Measurements from ENCODE around the gene SEMA6B.
"Not testable (repeated sequence)": the region's sequence is repeated elsewhere in the genome, so short reads cannot be mapped to it uniquely, and the experiment has no call there.

Gene SEMA6B

GRCh38 chr19:4597278-4597974, 37.9 kb upstream of the SEMA6B start:
- Histone ChIP-seq H3K27me3 (peaks cover 0 to 89% of the 10 kb centered on the region in 2 donors), H3K27ac (no peak overlapping the region), H3K36me3 (no peaks in the 10 kb centered on the region), H3K4me1 (peaks cover 0 to 11% (median 0%) of the 10 kb centered on the region in 4 donors), H3K4me3 (no peak overlapping the region), H3K9me3 (no peaks in the 10 kb centered on the region)
- no peak for TF ChIP-seq CTCF (IDR thresholded peaks at IDR 0.05)
- DNase-seq, result no peak
- intact Hi-C loops (cut with DNase I; ENCODE audit: low total_unique reads), result no loop called here

- H3K27me3 ChIP-seq, result peaks cover 0 to 85% of the 10 kb centered on the region in 2 donors
- no peak for DNase-seq
- TF ChIP-seq CTCF (IDR thresholded peaks at IDR 0.05), result no peak
- no peak overlapping the region for H3K27ac ChIP-seq
- no peak overlapping the region for H3K4me3 ChIP-seq
- H3K36me3 ChIP-seq, result no peaks in the 10 kb centered on the region
- peaks cover 0 to 11% (median 0%) of the 10 kb centered on the region in 4 donors for H3K4me1 ChIP-seq
- no peaks in the 10 kb centered on the region for H3K9me3 ChIP-seq
- intact Hi-C loops (cut with DNase I; ENCODE audit: low total_unique reads), result no loop called here
Observed at GRCh38 chr19:4596033-4596904, 36.8 kb upstream of the SEMA6B start.

- H3K27ac ChIP-seq; H3K36me3 ChIP-seq; H3K9me3 ChIP-seq; H3K4me3 ChIP-seq; DNase-seq; intact Hi-C loops (cut with DNase I; ENCODE audit: low total_unique reads): not testable (repeated sequence)
- H3K4me1 ChIP-seq, result peaks cover 0 to 11% (median 0%) of the 10 kb centered on the region in 4 donors
- peaks cover 0 to 85% of the 10 kb centered on the region in 2 donors for H3K27me3 ChIP-seq
Observed at GRCh38 chr19:4595158-4595557, 35.7 kb upstream of the SEMA6B start.

GRCh38 chr19:4594201-4594600, 34.7 kb upstream of the SEMA6B start:
- H3K27me3 ChIP-seq, result peaks cover 0 to 84% of the 10 kb centered on the region in 2 donors

GRCh38 chr19:4593409-4593851, 33.9 kb upstream of the SEMA6B start:
- Histone ChIP-seq H3K36me3 (no peaks in the 10 kb centered on the region), H3K27ac (no peak overlapping the region), H3K9me3 (no peaks in the 10 kb centered on the region), H3K27me3 (peaks cover 0 to 83% of the 10 kb centered on the region in 2 donors), H3K4me3 (no peak overlapping the region), H3K4me1 (peaks cover 0 to 7% (median 0%) of the 10 kb centered on the region in 4 donors)
- no peak for DNase-seq
- intact Hi-C loops (cut with DNase I; ENCODE audit: low total_unique reads), result no loop called here
- TF ChIP-seq CTCF (IDR thresholded peaks at IDR 0.05), result no peak

More at GRCh38 chr19:4594201-4594600, 34.7 kb upstream of the SEMA6B start:
- H3K9me3 ChIP-seq, result no peaks in the 10 kb centered on the region
- TF ChIP-seq CTCF (IDR thresholded peaks at IDR 0.05), result no peak
- no peak for DNase-seq
- no peak overlapping the region for H3K4me3 ChIP-seq
- no peak overlapping the region for H3K27ac ChIP-seq
- peaks cover 0 to 11% (median 0%) of the 10 kb centered on the region in 4 donors for H3K4me1 ChIP-seq
- no peaks in the 10 kb centered on the region for H3K36me3 ChIP-seq
- intact Hi-C loops (cut with DNase I; ENCODE audit: low total_unique reads), result no loop called here

- no peak for TF ChIP-seq CTCF (IDR thresholded peaks at IDR 0.05)
- Histone ChIP-seq H3K27me3 (peaks cover 0 to 82% of the 10 kb centered on the region in 2 donors), H3K4me1 (no peaks in the 10 kb centered on the region), H3K36me3 (no peaks in the 10 kb centered on the region), H3K9me3 (no peaks in the 10 kb centered on the region), H3K27ac (no peak overlapping the region), H3K4me3 (no peak overlapping the region)
- DNase-seq, result no peak
- intact Hi-C loops (cut with DNase I; ENCODE audit: low total_unique reads), result no loop called here
Observed at GRCh38 chr19:4592445-4592844, 33.0 kb upstream of the SEMA6B start.

Data from tibial artery (tissue), 4 donors.